ENCODE measurements around the gene WDR90.

WDR90 gene

DNA sequence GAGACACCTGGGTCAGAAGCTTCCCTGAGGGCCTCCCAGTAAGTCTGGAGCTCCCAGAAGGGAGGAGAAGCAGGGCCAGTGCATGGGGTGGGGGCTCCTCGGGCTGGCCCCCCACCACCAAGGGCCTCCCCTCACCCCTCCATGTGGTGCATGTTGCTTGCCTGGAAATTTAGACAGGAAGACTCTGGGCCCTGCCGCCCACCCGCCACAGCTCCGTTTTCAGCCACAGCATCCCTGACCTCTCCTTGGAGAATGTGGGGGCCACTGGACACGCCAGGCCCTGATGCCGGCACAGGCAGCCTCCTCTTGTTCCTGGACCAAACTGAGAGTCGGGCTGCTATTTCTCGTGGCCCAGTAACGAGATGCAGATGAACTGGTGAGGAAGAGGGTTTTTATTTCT is 10.3 kb upstream of the WDR90 start:
- no peak for DNase-seq

DNA sequence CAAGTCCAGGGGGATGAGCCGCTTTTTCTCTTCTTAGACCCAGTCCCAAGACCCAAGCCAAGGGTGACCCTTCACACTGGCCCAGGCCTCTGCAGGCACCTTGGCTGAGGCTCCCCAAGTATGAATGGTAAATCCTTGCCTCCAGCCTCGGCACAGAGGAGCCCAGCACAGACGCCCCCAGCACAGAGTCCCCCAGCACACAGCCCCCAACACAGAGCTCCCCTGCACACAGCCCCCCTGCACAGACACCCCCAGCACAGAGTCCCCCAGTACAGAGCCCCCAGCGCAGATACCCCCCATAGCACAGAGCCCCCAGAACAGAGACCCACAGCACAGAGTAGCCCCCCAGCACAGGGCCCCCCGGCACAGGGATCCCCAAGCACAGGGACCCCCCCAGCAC is 8.6 kb upstream of the WDR90 start:
- DNase-seq: no peak

DNA sequence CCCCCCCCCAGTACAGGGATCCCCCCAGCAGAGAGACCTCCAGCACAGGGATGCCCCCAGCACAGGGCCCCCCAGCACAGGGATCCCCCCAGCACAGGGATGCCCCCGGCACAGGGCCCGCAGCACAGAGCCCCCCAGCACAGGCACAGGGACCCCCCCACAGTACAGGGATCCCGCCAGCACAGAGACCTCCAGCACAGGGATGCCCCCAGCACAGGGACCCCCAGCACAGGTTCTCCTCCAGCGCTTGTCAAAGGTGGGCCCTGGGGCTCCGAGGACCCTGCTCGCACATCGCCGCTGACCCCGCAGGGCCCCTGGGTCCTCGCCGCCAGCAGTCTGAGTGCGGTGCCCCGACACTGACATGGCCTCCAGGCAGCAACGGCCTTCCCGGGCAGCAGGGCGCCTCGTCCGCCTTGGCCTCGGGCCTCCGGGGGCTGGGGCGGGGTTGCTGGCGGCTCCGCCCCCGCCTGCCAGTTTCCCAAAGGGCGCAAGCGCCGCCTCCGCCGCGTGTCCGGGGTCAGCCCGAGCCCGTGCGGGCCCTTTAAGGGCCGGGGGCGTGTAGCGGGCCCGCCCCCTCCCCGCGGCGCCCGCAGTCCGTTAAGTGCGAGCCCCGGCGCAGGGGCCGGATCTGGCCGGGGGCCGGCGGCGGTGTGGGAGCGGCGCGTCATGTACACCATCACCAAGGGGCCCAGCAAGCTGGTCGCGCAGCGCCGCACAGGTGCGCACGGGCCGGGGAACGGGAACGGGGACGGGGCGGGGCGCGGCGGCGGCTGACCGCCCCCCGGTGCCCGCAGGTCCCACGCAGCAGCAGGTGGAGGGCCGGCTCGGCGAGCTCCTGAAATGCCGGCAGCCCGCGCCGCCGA is 7.6 kb upstream of the WDR90 start, which contains the start of gene MCRIP2:
Gene MCRIP2 (plus strand): TSS at position 503 of the 863 bp plus-strand sequence. CDS start 164 bp downstream, at position 667.
- peak; percentile 71 for DNase-seq

DNA sequence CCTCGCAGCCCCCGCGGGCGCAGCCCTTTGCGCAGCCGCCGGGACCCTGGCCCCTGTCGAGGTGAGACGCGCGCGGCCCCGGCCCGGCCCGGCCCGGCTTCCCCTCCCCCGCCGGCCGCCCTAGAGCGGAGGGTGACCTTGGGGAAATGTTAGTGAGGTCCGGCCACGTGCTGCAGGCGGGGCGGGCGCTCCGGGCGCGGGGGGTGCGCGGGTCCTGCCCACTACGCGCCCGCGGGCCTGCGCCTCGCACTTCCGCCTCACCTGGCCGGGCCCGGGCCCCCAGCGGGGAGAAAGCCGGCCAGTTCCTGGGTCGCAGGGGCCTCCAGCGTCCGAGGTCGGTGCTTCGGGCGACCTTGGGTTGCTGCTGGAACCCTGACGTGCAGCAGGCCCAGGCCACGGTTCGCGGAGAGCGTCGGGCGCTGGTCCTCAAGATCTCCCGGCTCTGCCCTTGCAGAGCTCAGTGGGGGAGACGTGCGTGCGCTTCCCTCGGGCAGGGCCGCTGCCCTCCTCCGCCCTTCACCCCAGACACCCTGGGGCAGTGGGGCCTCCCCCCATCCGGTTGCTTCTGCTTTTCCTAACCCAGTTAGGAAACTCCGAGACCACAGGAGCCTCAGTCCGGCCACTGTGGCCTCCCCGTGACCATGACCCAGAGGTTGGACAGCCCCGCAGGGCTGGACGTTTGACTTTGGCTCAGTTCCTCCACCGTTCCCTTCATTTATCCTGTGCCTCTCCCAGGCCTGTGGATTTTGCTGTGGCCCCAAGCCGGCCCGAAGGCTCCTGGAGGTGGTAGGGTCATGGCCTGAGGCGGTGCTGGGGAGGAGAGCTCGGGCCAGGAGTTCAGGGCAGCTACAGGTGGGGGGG is 6.7 kb upstream of the WDR90 start:
- DNase-seq: no peak

DNA sequence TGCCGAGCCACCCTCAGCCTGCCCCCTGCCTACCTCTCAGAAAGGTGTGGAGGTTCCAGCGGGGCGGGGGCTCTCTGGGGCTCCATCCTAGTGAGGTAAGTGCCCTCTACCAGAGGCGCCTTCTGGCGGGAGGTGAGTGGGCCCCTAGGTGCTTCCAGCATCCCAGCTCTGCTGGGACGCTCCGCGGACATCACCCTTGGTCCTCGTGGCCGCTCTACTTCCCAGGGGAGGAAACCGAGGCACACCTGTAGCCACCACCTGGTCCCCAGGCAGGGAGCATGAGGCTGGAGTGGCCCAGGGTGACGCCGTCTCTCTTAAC is 6.2 kb upstream of the WDR90 start:
- DNase-seq: no peak

DNA sequence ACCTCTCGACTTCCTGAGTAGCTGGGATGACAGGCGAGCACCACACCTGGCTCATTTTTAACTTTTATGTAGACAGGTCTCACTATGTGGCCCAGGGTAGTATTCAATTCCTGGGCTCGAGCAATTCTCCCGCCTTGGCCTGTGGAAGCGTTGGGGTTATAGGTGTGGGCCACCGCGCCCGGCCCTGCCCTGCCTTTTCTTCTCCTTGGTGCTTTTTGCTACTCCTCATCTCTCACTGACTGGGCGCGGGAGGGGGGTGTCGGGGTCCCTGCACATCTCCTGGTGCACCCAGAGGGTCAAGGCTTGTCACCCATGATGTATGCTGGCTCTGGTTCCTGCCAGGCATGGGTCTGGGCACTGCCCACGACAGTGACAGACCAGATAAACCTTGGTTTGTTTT is 4.6 kb upstream of the WDR90 start:
- DNase-seq: no peak

DNA sequence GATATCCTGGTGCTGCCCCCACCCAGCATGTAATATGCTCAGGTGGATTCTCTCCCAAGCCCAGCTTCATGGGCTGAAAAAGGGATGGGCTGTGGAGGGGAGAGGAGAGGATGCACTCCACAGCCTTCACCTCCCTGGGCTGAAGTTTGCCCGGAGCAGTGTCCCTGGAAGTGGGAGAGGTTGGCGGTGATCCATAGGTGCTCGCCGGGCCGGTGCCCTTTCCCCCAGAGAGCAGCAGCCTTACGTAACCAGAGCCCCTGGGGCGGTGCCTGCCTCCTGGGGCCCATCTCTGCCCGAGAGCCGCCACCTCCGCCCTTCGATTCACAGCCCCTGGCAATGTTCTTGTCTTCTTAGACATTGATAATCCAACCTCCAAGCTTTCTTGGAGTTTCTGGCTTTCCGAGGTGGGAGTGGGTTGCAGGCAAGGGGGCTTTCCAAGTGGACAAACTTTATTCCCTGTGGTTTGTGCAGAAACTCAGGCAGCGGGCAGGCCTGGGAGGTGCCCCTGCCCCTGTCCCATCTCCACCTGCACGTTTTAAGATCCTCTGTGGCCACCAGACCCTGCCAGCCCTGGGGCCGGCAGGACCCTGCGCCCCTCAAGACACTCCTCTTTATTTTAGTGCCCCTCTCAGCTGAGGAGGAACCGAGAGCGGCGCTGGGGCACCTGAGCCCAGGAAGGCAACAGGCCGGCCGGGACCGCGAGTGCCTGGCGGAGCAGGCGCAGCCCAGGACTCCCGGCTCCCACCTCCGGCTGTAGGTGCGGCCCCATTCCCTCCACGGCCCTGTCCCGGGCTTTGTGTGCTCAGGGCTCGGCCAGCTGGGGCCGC is 3.1 kb upstream of the WDR90 start:
- no peak for DNase-seq

DNA sequence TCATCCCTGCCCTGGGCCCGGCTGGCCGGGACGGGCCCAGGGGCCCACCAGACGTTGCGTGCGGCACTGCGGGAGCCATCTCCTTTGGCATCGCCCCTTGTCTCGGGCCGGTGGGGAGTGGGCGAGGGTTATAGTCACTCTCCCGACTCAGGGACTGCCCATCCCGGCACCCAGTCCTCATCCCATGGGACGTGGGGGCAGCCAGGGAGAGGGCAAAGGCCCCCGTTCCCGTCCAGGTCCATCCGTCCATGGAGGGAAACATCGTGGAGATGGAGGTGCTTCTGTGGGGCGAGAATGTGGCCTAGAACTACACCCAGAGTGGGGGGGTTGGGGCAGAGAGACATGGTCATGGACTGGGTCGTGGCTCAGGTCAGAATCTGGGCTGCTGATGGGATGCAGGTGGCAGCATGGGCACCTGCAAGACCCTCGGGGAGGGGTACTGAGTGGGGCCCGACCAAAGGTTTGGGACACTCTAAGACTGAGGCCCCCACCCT is 2.4 kb upstream of the WDR90 start:
- DNase-seq: no peak

DNA sequence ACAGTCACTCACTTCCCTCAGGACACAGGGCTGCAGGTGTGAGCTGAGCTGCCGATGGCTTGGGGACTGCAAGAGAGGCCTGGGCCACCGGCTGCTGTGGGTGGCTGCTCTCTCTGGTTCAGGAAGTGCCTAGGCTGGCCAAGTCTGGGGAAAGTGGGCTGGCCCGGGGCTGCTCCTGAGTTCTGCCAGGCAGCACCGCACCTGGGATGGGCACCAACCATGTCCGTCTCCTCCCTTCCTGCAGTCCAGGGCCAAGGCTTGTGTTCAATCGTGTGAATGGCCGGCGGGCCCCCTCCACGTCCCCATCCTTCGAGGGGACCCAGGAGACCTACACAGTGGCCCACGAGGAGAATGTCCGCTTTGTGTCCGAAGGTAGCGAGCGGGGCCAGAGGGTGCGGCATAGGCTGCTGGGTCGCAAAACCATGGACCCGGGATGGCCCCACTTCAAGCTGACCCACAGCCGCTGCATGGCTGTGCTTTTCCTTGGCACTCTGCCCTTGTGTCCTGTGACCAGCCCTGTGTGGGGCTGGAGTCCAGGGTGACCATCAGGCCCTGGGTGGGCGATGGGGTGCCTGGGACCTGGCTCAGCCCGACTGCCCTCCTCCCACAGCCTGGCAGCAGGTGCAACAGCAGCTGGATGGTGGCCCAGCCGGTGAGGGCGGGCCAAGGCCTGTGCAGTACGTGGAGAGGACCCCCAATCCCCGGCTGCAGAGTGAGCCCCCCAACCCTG is 1.8 kb upstream of the WDR90 start:
- no peak for DNase-seq

DNA sequence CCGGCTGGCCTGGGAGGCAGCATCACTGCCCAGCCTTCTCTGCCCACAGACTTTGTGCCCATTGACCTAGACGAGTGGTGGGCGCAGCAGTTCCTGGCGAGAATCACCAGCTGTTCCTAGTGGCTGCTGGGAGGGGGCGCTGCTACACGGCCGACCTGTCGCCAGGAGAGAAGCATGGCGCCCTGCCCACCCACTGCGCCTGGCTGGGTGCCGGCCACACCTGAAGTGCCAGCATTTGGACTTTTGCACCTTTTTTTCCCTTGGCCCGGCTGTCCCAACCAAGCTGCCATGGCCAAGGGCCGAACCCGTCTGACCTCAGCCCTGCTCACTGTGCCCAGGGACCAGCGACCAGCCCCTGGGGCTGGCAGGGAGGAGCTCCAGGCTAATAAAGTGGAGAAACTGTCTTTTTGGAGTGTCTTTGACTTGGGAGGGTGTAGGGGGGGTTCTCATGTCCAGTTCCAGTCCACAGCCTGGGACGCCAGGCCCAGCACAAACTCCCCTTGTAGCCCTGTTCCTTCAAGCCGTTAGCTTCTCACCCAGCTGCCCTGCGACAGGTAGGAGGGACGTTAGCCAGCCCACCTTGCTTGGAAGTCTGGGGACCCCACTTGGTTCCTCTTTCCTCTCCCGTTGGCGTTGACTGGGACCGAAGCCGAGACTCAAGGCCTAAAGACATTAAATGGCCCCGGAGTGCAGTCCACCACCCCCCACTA is 939 bp upstream of the WDR90 start:
- DNase-seq: peak; percentile 22

DNA sequence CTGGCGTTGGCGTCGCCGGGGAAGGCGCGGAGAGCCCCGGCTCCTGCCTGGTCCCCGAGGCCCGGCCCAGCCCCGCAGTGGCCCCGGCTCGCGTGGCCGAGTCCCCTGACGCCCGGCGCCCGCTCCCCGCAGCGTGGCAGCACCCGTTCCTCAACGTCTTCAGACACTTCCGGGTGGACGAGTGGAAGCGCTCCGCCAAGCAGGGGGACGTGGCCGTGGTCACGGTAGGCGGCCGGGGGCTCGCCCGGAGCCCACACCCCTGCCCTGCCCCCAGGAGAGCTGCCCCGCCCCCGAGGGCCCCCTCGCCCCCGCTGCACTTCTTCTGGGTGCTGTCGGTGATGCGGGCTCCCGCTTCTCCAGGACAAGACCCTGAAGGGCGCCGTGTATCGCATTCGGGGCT is 466 bp downstream of the WDR90 start:
- no peak for DNase-seq

DNA sequence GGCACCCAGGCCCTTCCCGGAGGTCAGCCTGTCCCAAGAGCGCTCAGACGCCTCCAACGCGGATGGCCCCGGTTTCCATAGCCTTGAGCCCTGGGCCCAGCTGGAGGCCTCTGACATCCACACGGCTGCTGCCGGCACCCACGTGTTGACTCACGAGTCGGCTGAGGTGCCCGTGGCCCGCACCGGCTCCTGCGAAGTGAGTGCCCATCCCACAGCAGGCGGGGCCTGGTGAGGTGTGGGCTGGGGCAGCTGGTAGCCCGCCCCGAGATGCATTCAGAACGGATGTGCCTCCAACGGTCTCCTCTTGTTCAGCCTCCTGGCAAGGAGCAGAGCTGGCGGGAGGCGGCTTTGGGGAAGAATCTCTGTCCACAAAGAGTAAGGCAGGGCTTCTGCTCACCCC is 2.7 kb downstream of the WDR90 start:
- no peak for DNase-seq

DNA sequence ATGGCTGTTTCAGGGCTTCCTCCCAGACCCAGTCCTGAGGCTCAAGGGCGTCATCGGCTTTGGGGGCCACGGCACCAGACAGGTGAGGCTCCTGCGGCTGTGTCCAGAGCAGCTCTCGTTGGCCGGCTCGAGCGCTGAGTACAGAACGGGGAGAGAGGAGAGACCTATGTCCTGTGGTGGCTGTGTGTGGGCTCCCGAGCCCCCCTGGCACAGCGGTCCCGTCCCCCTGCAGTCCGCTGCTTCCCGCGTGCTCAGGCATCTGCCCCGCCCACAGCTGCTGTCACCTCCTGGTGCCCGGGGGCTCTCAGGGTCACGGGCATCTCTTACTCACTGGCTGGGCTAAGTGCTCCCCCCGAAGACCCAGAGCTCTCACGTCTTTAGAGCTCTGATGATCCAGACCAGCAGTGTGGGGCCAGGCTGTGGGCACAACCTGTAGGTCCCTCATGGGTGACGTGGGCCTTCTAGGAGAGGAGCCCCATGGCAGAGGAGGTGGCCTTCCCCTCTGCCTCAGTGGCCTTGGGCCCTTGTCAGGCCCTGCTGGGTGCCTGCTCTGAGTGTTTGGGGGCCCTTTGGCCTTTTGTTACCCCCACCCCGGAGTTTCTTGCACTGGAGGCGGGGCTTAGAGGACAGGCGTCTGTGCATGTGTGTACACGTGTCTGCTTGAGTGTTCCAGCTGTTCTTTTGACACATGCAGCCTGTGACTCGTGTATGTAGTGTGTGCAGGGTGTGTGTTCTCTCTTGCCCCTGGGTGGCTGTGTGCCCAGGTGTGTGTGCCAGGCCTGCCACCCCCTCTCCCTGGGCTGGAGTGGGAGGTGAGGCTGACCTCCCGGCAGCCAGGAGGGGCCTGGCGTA is 3.5 kb downstream of the WDR90 start:
- no peak for DNase-seq

DNA sequence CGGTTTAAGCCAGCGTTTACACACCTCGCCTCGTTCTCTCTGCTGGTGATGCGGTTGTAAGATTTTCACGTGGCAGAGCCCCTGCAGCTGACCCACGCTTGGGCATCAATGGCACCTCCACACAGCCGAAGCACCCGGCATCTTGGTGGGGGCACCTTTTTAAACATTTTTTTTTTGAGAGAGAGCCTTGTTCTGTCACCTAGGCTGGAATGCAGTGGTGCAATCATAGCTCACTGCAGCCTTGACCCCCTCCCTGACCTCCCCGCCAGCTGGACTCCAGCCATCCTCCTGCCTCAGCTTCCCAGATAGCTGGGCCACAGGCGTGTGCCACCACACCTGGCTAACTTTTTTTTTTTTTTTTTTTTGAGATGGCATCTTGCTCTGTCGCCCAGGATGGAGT is 4.9 kb downstream of the WDR90 start:
- DNase-seq: no peak

DNA sequence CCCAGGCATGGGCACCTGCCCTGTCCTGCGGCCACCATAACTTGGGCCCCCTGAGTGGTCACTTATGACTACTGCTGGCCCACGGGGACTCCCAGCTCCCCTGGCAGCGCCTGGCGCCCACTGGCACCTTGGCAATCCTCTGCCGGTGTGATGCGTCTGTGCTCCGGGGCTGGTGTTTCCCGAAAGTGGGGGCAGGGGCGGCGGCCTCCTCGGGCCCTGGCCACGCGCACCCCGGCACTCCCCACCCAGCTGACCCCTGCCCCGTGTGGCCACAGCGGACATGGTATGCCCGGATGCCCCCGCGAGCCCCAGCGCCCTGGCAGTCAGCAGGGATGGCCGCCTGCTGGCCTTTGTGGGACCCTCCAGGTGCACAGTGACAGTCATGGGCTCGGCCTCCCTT is 8.3 kb downstream of the WDR90 start:
- DNase-seq: no peak

DNA sequence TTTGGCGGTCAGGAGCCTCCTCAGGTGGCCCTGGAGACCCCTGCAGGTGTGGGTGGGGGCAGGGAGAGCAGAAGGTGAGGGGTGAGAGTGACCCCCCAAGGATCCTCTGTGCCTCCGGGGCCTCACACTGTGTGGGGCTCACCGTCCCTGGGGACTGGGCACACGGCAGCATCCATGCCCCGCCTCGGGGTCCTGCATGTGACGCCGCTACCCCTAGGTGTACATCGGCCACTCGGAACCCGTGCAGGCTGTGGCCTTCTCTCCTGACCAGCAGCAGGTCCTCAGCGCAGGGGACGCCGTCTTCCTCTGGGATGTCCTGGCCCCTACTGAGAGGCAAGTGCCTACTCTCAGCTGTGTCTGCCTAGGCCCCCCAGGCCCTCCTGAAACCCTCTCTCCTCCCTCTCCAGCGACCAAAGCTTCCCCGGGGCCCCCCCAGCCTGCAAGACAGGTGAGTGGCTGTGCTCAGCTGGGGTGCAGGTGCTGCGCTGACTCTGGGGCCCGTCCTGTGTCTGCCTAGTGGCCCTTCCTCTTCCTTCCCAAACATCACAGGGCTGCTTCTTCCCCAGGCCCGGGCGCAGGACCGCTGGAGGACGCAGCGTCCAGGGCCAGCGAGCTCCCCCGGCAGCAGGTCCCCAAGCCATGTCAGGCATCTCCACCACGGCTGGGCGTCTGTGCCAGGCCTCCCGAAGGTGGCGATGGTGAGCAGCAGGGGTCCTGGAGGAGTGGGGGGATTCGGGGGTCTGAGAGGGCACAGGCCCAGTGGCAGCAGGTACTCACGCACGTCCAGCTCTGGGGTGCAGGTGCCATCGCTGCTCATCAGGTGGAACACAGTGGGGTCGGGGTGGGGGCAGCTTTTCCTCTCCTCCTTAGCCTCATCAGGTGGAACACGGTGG is 9.8 kb downstream of the WDR90 start:
- no peak for DNase-seq

DNA sequence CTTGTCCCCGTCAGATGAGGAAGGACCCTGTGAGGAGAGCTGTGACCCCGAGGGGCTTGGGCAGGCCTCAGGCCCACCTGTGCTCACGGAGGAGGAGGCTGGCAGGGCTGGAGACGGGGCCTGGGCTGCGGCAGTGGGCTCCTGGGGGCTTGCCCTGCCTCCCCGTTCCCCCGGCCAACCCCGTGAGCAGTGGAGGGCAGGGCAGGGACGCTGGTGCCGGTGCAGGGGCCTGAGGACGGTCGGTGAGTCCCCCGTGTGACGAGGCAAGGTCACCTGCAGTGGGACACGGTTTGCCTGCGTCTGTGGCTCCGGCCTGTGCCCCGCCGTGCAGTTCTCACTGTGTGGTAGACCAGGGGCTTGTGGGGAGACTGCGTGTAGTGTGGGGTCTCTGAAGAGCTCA is 10.5 kb downstream of the WDR90 start:
- DNase-seq: no peak

DNA sequence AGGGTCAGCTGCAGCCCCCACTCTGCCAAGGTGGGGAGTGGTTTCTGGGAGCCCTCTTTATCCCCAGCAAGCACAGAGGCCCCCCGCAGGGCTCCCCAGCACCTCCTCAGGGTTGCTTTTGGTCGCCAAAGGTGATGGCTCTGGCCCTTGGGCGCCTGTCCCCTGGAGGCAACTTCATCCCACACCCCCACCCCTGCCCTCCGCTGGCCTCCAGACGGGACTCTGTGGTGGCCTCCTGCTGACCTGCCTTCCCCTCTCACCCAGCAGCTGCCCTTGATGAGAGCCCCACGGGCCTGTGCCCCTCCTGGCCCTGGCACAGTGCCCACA is 10.9 kb downstream of the WDR90 start:
- no peak for DNase-seq

DNA sequence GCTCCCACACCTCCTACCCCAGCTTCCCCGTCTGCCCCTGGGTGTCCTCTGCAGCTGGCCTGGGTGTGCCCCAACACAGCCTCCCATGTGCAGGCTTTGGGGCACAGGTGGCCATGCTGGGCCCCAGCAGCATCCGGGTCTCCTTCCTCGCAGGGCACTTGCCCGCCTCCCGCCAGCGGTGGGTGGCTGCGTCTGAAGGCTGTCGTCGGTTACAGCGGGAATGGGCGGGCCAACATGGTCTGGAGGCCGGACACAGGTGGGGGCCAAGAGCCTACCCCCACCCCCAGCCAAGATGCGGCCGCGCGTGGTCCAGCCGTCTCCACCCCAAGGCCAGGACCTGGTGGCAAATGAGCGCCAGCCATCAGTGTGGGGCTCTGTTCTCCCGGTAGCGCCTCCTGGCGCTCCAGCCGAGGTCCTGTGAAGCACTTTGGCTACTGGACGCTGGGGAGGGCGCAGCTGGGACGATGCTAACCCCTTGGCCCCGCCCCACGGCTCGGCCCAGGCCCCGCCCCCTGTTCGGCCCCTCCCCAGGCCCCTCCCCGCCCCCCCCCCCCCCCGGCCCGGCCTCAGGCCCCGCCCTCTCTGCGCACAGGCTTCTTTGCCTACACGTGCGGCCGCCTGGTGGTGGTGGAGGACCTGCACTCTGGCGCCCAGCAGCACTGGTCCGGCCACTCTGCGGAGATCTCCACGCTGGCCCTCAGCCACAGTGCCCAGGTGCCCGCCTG is 11.5 kb downstream of the WDR90 start:
- DNase-seq: peak; percentile 76
